Measurements from ENCODE around the gene FRY. TPM values are rescaled to one million over a fixed set of nuclear protein-coding genes. Genes with fewer than 3 reads are reported as not detected.

The FRY gene
- total RNA-seq, 1 donor from 2014 or later: 83.6 TPM

DNA sequence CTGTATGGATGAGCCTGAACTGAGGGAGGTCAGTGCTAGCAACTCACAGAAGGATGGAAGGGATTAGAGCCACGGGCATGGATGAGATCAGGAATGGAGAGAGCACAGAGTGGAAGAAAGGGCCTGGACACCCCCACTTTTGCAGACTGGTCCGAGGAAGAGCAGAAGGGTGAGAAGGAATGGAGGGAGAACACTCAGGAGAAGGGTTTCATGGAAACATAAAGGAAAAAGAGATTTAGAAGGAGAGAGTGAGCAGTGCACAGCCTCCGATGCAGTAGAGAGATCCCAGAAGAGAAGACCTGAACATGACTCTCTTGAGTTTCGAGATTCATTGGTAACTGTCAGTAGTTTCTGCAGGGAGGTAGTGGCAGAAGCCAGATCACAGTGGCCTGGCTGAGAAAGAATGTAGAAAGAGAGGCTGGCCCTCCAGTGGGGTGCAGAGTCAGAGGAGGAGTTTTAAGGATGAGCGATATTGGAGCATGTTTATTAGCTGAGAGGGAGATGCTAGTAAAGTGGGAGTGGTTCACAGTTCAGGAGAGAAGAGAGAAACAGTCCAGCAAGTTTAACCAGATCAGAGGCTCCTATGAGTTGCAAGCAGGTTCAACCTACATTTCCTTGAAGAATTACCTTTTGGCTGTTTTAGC, 174.6 kb downstream of the FRY start:
- Mint-ChIP-seq H3K4me3 (ENCODE audit: unreplicated experiment) (no peak overlapping the region), H3K9me3 (ENCODE audit: unreplicated experiment) (no peaks in the 10 kb centered on the region), H3K36me3 (ENCODE audit: unreplicated experiment) (no peaks in the 10 kb centered on the region), H3K27ac (ENCODE audit: unreplicated experiment) (no peak overlapping the region), H3K27me3 (ENCODE audit: unreplicated experiment) (no peaks in the 10 kb centered on the region), H3K4me1 (ENCODE audit: low read depth, unreplicated experiment) (no peaks in the 10 kb centered on the region)
- TF ChIP-seq, protein P1, sequence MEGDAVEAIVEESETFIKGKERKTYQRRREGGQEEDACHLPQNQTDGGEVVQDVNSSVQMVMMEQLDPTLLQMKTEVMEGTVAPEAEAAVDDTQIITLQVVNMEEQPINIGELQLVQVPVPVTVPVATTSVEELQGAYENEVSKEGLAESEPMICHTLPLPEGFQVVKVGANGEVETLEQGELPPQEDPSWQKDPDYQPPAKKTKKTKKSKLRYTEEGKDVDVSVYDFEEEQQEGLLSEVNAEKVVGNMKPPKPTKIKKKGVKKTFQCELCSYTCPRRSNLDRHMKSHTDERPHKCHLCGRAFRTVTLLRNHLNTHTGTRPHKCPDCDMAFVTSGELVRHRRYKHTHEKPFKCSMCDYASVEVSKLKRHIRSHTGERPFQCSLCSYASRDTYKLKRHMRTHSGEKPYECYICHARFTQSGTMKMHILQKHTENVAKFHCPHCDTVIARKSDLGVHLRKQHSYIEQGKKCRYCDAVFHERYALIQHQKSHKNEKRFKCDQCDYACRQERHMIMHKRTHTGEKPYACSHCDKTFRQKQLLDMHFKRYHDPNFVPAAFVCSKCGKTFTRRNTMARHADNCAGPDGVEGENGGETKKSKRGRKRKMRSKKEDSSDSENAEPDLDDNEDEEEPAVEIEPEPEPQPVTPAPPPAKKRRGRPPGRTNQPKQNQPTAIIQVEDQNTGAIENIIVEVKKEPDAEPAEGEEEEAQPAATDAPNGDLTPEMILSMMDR (IDR thresholded peaks at IDR 0.05; ENCODE audit: partially characterized antibody, unreplicated experiment): no peak
- DNase-seq: no peak

DNA sequence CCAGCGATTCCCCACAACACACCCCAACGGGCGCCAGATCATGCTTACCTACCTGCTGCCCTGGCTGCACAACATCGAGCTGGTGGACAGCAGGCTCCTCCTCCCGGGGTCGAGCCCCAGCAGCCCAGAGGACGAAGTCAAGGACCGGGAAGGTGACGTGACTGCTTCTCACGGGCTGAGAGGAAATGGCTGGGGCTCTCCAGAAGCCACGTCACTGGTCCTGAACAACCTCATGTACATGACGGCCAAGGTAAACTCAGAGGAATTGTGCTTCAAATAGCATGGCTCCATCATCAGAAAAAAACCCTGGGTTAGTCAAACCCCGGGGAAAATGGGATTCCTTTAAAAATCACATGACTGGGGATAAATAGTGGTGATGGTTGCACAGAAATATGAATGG, 177.3 kb downstream of the FRY start:
- DNase-seq: no peak
- Mint-ChIP-seq H3K4me3 (ENCODE audit: unreplicated experiment) (no peak overlapping the region), H3K36me3 (ENCODE audit: unreplicated experiment) (no peaks in the 10 kb centered on the region), H3K27me3 (ENCODE audit: unreplicated experiment) (no peaks in the 10 kb centered on the region), H3K4me1 (ENCODE audit: low read depth, unreplicated experiment) (no peaks in the 10 kb centered on the region), H3K9me3 (ENCODE audit: unreplicated experiment) (no peaks in the 10 kb centered on the region), H3K27ac (ENCODE audit: unreplicated experiment) (no peak overlapping the region)
- TF ChIP-seq, protein P1 (IDR thresholded peaks at IDR 0.05; ENCODE audit: partially characterized antibody, unreplicated experiment): no peak

DNA sequence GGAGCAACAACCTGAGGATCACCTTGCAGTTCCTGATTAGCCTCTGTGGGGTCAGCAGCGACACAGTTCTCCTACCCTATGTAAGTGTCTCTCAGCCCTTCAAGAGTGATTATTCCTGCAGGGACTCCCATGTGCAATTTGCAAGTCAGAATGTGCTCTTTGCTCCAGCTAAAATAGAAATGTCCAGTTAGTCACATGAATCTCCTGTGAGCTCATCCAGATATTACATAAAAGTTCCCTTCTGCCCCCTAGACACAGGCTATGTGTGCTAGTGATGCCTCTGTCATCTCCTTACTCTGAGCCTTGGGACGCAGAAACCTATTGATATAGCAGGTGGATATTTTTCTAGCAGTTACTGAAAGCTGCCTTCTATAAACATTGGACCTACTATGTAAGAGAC, 178.1 kb downstream of the FRY start:
- Mint-ChIP-seq H3K36me3 (ENCODE audit: unreplicated experiment) (no peaks in the 10 kb centered on the region), H3K9me3 (ENCODE audit: unreplicated experiment) (no peaks in the 10 kb centered on the region), H3K4me3 (ENCODE audit: unreplicated experiment) (no peak overlapping the region), H3K4me1 (ENCODE audit: low read depth, unreplicated experiment) (no peaks in the 10 kb centered on the region), H3K27ac (ENCODE audit: unreplicated experiment) (no peak overlapping the region), H3K27me3 (ENCODE audit: unreplicated experiment) (no peaks in the 10 kb centered on the region)
- TF ChIP-seq, protein P1 (IDR thresholded peaks at IDR 0.05; ENCODE audit: partially characterized antibody, unreplicated experiment): no peak
- DNase-seq: no peak

DNA sequence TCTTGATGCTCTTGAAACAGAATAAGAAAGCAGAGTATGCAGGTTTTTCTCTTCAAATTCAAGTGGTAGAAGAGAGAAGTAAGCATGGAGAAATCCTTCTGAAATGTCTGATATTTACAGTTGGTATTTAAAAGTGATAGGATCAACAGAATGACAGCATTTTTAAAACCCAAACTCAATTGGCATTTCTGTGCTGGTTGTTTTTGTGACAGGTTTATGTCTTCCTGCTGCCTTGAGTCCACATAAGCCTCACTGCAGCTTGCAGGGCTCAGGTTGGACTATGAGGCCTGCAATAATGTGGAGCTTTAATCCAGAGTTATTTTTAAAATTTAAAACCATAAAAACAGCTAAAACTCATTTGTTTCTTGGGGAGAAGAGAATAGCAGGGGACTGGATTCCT, 178.5 kb downstream of the FRY start:
- no peak overlapping the region for H3K4me3 Mint-ChIP-seq (ENCODE audit: unreplicated experiment)
- H3K36me3 Mint-ChIP-seq (ENCODE audit: unreplicated experiment): no peaks in the 10 kb centered on the region
- no peaks in the 10 kb centered on the region for H3K4me1 Mint-ChIP-seq (ENCODE audit: low read depth, unreplicated experiment)
- no peak overlapping the region for H3K27ac Mint-ChIP-seq (ENCODE audit: unreplicated experiment)
- DNase-seq: no peak
- H3K27me3 Mint-ChIP-seq (ENCODE audit: unreplicated experiment): no peaks in the 10 kb centered on the region
- H3K9me3 Mint-ChIP-seq (ENCODE audit: unreplicated experiment): no peaks in the 10 kb centered on the region
- TF ChIP-seq, protein P1 (IDR thresholded peaks at IDR 0.05; ENCODE audit: partially characterized antibody, unreplicated experiment): no peak

DNA sequence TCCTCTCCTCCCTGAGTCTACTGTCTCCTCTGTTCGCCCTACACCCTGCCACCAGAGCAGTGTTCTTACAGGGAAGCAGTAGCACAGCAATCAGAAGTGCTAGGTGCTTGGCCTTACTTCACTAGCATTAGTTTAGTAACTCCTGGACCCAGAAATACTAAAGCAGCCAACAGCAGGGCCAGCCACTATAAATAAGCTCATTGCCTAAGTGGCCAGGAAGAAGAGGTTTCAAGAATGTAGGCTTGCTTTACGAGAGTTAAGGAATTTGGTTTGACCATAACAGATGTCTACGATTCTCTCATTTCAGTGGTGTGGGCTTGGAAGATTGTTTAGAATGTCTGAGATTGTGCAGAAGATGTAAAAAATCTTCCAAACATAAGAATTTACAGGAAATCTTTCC, 180.2 kb downstream of the FRY start:
- no peaks in the 10 kb centered on the region for H3K4me1 Mint-ChIP-seq (ENCODE audit: low read depth, unreplicated experiment)
- H3K9me3 Mint-ChIP-seq (ENCODE audit: unreplicated experiment): no peaks in the 10 kb centered on the region
- H3K27ac Mint-ChIP-seq (ENCODE audit: unreplicated experiment): no peak overlapping the region
- no peak for DNase-seq
- no peak overlapping the region for H3K4me3 Mint-ChIP-seq (ENCODE audit: unreplicated experiment)
- H3K36me3 Mint-ChIP-seq (ENCODE audit: unreplicated experiment): no peaks in the 10 kb centered on the region
- no peaks in the 10 kb centered on the region for H3K27me3 Mint-ChIP-seq (ENCODE audit: unreplicated experiment)
- TF ChIP-seq, protein P1 (IDR thresholded peaks at IDR 0.05; ENCODE audit: partially characterized antibody, unreplicated experiment): no peak
